Measurements from ENCODE around the gene ZFYVE28.

The ZFYVE28 gene

GRCh38 chr4:2353222-2354107, 65.0 kb downstream of the ZFYVE28 start:
- no peak for FAIRE-seq
- DNase-seq (ENCODE audit: low spot score): no peak

- FAIRE-seq (no peak), DNase-seq (ENCODE audit: low spot score) (no peak)
These were observed 65.7 kb downstream of the ZFYVE28 start for GRCh38 chr4:2352729-2353221.

- no peak for FAIRE-seq
These were observed 66.3 kb downstream of the ZFYVE28 start for GRCh38 chr4:2352171-2352570.

GRCh38 chr4:2350982-2351381, 67.5 kb downstream of the ZFYVE28 start:
- DNase-seq (ENCODE audit: low spot score) (no peak), FAIRE-seq (no peak)

More at GRCh38 chr4:2352171-2352570, 66.3 kb downstream of the ZFYVE28 start:
- no peak for DNase-seq (ENCODE audit: low spot score)

- DNase-seq (ENCODE audit: low spot score): no peak
- no peak for FAIRE-seq
These were observed 69.7 kb downstream of the ZFYVE28 start for GRCh38 chr4:2348786-2349185.

- no peak for FAIRE-seq
- no peak for DNase-seq (ENCODE audit: low spot score)
These were observed 71.3 kb downstream of the ZFYVE28 start for GRCh38 chr4:2347190-2347589.

- FAIRE-seq (no peak), DNase-seq (ENCODE audit: low spot score) (no peak)
These were observed 75.0 kb downstream of the ZFYVE28 start for GRCh38 chr4:2343476-2343875.

GRCh38 chr4:2341911-2342652, 76.4 kb downstream of the ZFYVE28 start:
- FAIRE-seq: no peak

GRCh38 chr4:2341261-2341841, 77.1 kb downstream of the ZFYVE28 start:
- no peak for DNase-seq (ENCODE audit: low spot score)
- no peak for FAIRE-seq

More at GRCh38 chr4:2341911-2342652, 76.4 kb downstream of the ZFYVE28 start:
- no peak for DNase-seq (ENCODE audit: low spot score)

- no peak for FAIRE-seq
- no peak for DNase-seq (ENCODE audit: low spot score)
These were observed 78.0 kb downstream of the ZFYVE28 start for GRCh38 chr4:2340272-2341061.

- DNase-seq (ENCODE audit: low spot score): no peak
- FAIRE-seq: no peak
These were observed 78.8 kb downstream of the ZFYVE28 start for GRCh38 chr4:2339458-2340271.

GRCh38 chr4:2338754-2339457, 79.5 kb downstream of the ZFYVE28 start:
- DNase-seq (ENCODE audit: low spot score): no peak
- FAIRE-seq: no peak

- DNase-seq (ENCODE audit: low spot score) (no peak), FAIRE-seq (no peak)
These were observed 80.5 kb downstream of the ZFYVE28 start for GRCh38 chr4:2337896-2338295.

- no peak for FAIRE-seq
- DNase-seq (ENCODE audit: low spot score): no peak
These were observed 81.2 kb downstream of the ZFYVE28 start for GRCh38 chr4:2337131-2337723.

- DNase-seq (ENCODE audit: low spot score) (no peak), FAIRE-seq (no peak)
These were observed 81.8 kb downstream of the ZFYVE28 start for GRCh38 chr4:2336659-2337058.

- FAIRE-seq: no peak
- DNase-seq (ENCODE audit: low spot score): no peak
These were observed 82.7 kb downstream of the ZFYVE28 start for GRCh38 chr4:2335729-2336101.

GRCh38 chr4:2334826-2335728, 83.4 kb downstream of the ZFYVE28 start:
- FAIRE-seq (no peak), DNase-seq (ENCODE audit: low spot score) (no peak)
